Panc1 (cell line): ENCODE results near the gene ETNK1. TPM values are rescaled to one million over a fixed set of nuclear protein-coding genes. Genes with fewer than 3 reads are reported as not detected.

Source experiments
- ATAC-seq: fragments of 200-7000 bp; cut with Tn5 transposase; 2 replicates; pipeline ENCODE4 v1.9.1; 2020; ENCODE audit warnings: mild to moderate bottlenecking, moderate library complexity
- BruUV-seq: library from RNA; stranded (reverse); fragments of 400-500 nt; replicated peaks from 2 replicates; lab custom pipeline; 2021; lab: Mats Ljungman, UMichigan
- CTCF ChIA-PET: fragments of 300-600 bp; sonication (Branson Sonifier 250); formaldehyde crosslinking; loops from one replicate; lab custom pipeline; 2022; ENCODE audit warnings: antibody characterized with exemption; lab: Charles Lee
- POLR2A ChIA-PET: fragments of 300-600 bp; sonication (Branson Sonifier 250); formaldehyde crosslinking; loops from one replicate; lab custom pipeline; 2022; ENCODE audit warnings: antibody characterized with exemption; lab: Charles Lee
- DNase-seq: peaks from one replicate; pipeline ENCODE4 v3.0.0-alpha.2; 2010; ENCODE audit warnings: low read depth, low spot score
- H3K27ac ChIP-seq: 2 replicates; pipeline ENCODE4 v1.5.1; 2011; ENCODE audit warnings: mild to moderate bottlenecking, low read length, inconsistent platforms
- H3K27me3 ChIP-seq: fragments of 200-500 bp; sonication (Bioruptor generic); 2 replicates; pipeline ENCODE4 v1.6.0; 2014; ENCODE audit warnings: low read length, inconsistent platforms; ENCODE audit not compliant: control insufficient read depth, insufficient read depth
- H3K36me3 ChIP-seq: fragments of 200-500 bp; sonication (Bioruptor generic); 2 replicates; pipeline ENCODE4 v1.5.1; 2014; ENCODE audit warnings: inconsistent platforms, mild to moderate bottlenecking, low read length, moderate library complexity; ENCODE audit not compliant: control insufficient read depth, insufficient read depth
- H3K4me1 ChIP-seq: 2 replicates; pipeline ENCODE4 v1.5.1; 2011; ENCODE audit warnings: inconsistent platforms, mild to moderate bottlenecking, low read length, moderate library complexity; ENCODE audit not compliant: control insufficient read depth, insufficient read depth
- H3K4me3 ChIP-seq, 2 experiments: 2 replicates each; pipeline ENCODE4 v1.5.1; 2011 to 2012; ENCODE audit warnings: low read depth in 2 of 2, low read length in 2 of 2, mild to moderate bottlenecking in 2 of 2, inconsistent platforms in 1 of 2, moderate library complexity in 1 of 2
- H3K9me3 ChIP-seq: fragments of 200-500 bp; sonication (Bioruptor generic); 2 replicates; pipeline ENCODE4 v1.5.1; 2014; ENCODE audit warnings: low read depth, mild to moderate bottlenecking, inconsistent platforms, low read length, moderate library complexity; ENCODE audit not compliant: control insufficient read depth, insufficient read depth
- POLR2AphosphoS5 ChIP-seq: IDR thresholded peaks from 2 replicates; pipeline ENCODE4 v1.6.1; 2012; ENCODE audit warnings: mild to moderate bottlenecking, low read depth, low read length, moderate library complexity
- SIN3A ChIP-seq: IDR thresholded peaks from 2 replicates; pipeline ENCODE4 v1.6.1; 2012; ENCODE audit warnings: low read depth, mild to moderate bottlenecking, low read length, moderate library complexity, borderline replicate concordance; ENCODE audit not compliant: insufficient read depth
- TCF7L2 ChIP-seq: IDR thresholded peaks from 2 replicates; pipeline ENCODE4 v1.6.1; 2011; ENCODE audit warnings: mild to moderate bottlenecking, low read depth, low read length, inconsistent platforms
- in situ Hi-C: cut with HindIII; loops from 2 replicates; pipeline ENCODE4 v1.10.0; 2016; ENCODE audit warnings: low sequenced_read_pairs, low pct_unique_long_range_greater_than_20kb
- intact Hi-C: fragments of 100-400 bp; cut with micrococcal nuclease; formaldehyde crosslinking; loops from one replicate; pipeline ENCODE4 v1.10.0; 2022; ENCODE audit not compliant: unreplicated experiment
- total RNA-seq: library from RNA; stranded (reverse); gene quantifications from one replicate; pipeline ENCODE4 v1.2.1, GENCODE V29; 2021; ENCODE audit not compliant: unreplicated experiment
- TF ChIP-seq, protein P1 (sequence below): fragments of 450-650 bp; IDR thresholded peaks from 2 replicates; pipeline ENCODE4 v1.5.1; 2017; ENCODE audit warnings: mild to moderate bottlenecking
- TF ChIP-seq, protein P2 (sequence below), 2 experiments: IDR thresholded peaks; 2 replicates each; pipeline ENCODE4 v1.6.1; 2011 to 2012; ENCODE audit warnings: low read depth in 2 of 2, control low read depth in 1 of 2, low read length in 1 of 2, mild to moderate bottlenecking in 1 of 2, moderate library complexity in 1 of 2; ENCODE audit not compliant: insufficient read depth in 1 of 2

Gene ETNK1
- total RNA-seq, 1 experiment from 2014 or later, result 43.1 TPM

DNA sequence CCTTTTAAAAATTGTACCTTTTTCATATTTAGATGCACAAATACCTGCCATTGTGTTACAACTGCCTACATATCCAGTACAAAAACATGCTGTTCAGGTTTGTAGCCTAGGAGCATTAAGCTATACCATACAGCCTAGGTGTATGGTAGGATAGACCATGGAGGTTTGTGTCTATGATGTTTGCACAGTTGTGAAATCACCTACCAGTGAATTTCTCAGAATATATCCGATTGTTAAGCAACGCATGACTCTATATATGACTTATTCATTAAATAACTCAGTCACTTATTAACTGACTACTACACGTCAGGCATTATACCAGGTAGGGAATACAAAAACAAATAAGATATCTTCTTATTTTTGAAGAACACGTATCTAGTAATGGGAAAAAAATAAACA is 26.2 kb upstream of the ETNK1 start:
- TF ChIP-seq, protein P1, sequence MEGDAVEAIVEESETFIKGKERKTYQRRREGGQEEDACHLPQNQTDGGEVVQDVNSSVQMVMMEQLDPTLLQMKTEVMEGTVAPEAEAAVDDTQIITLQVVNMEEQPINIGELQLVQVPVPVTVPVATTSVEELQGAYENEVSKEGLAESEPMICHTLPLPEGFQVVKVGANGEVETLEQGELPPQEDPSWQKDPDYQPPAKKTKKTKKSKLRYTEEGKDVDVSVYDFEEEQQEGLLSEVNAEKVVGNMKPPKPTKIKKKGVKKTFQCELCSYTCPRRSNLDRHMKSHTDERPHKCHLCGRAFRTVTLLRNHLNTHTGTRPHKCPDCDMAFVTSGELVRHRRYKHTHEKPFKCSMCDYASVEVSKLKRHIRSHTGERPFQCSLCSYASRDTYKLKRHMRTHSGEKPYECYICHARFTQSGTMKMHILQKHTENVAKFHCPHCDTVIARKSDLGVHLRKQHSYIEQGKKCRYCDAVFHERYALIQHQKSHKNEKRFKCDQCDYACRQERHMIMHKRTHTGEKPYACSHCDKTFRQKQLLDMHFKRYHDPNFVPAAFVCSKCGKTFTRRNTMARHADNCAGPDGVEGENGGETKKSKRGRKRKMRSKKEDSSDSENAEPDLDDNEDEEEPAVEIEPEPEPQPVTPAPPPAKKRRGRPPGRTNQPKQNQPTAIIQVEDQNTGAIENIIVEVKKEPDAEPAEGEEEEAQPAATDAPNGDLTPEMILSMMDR, result no peak
- TF ChIP-seq SIN3A (no peak), POLR2AphosphoS5 (no peak), TCF7L2 (no peak)
- TF ChIP-seq, protein P2, sequence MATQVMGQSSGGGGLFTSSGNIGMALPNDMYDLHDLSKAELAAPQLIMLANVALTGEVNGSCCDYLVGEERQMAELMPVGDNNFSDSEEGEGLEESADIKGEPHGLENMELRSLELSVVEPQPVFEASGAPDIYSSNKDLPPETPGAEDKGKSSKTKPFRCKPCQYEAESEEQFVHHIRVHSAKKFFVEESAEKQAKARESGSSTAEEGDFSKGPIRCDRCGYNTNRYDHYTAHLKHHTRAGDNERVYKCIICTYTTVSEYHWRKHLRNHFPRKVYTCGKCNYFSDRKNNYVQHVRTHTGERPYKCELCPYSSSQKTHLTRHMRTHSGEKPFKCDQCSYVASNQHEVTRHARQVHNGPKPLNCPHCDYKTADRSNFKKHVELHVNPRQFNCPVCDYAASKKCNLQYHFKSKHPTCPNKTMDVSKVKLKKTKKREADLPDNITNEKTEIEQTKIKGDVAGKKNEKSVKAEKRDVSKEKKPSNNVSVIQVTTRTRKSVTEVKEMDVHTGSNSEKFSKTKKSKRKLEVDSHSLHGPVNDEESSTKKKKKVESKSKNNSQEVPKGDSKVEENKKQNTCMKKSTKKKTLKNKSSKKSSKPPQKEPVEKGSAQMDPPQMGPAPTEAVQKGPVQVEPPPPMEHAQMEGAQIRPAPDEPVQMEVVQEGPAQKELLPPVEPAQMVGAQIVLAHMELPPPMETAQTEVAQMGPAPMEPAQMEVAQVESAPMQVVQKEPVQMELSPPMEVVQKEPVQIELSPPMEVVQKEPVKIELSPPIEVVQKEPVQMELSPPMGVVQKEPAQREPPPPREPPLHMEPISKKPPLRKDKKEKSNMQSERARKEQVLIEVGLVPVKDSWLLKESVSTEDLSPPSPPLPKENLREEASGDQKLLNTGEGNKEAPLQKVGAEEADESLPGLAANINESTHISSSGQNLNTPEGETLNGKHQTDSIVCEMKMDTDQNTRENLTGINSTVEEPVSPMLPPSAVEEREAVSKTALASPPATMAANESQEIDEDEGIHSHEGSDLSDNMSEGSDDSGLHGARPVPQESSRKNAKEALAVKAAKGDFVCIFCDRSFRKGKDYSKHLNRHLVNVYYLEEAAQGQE (IDR thresholded peaks at IDR 0.05; ENCODE audit: insufficient read depth in 1 of 2, low read depth in 2 of 2, low read length in 1 of 2), result no peak
- Histone ChIP-seq H3K27me3 (no peaks in the 10 kb centered on the region), H3K27ac (no peak overlapping the region), H3K4me1 (no peaks in the 10 kb centered on the region), H3K9me3 (no peaks in the 10 kb centered on the region), H3K4me3 (no peak overlapping the region), H3K36me3 (no peaks in the 10 kb centered on the region)
- ATAC-seq, result no peak
- ChIA-PET CTCF (no interaction called here), POLR2A (no interaction called here)
- in situ Hi-C loops, result no loop called here
- DNase-seq, result no peak
- no TSS peak for BruUV-seq
- intact Hi-C loops, result no loop called here

DNA sequence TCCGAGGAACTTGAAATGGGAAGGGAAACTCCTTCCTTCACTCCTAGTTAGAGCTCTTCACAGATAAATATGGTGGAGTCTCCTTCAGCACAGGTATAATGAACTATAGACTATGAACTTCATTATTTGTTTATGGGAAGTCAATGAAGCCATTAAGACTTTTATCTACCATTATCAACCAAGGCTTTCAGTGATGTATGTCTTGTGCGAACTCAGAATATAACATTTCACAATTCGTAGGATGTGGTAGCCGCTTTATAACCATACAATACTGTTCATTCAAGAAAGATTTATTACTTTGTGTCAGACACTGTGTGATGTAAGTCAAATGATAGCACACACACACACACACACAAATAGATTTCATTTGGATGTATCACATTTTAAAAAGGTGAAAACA is 24.8 kb upstream of the ETNK1 start:
- no peaks in the 10 kb centered on the region for H3K27me3 ChIP-seq
- H3K4me1 ChIP-seq, result no peaks in the 10 kb centered on the region
- H3K9me3 ChIP-seq, result no peaks in the 10 kb centered on the region
- no peaks in the 10 kb centered on the region for H3K36me3 ChIP-seq
- ATAC-seq (no peak), DNase-seq (no peak)
- intact Hi-C loops, result no loop called here
- no peak overlapping the region for H3K27ac ChIP-seq
- BruUV-seq, result no TSS peak
- TF ChIP-seq, protein P1, result no peak
- TF ChIP-seq, protein P2 (IDR thresholded peaks at IDR 0.05; ENCODE audit: insufficient read depth in 1 of 2, low read depth in 2 of 2, low read length in 1 of 2), result no peak
- TF ChIP-seq POLR2AphosphoS5 (no peak), TCF7L2 (no peak), SIN3A (no peak)
- in situ Hi-C loops, result no loop called here
- ChIA-PET CTCF (no interaction called here), POLR2A (no interaction called here)
- no peak overlapping the region for H3K4me3 ChIP-seq
